Vagina (tissue), 2 donors: ENCODE results near the gene NIT1.

ENCODE experiments used
- POLR2A ChIP-seq, 2 donors: fragments of 450-650 bp; IDR thresholded peaks; one replicate each; pipeline ENCODE4 v1.6.1; 2017; ENCODE audit warnings: antibody characterized with exemption in 2 of 2, mild to moderate bottlenecking in 2 of 2, moderate library complexity in 2 of 2
- POLR2AphosphoS5 ChIP-seq, 2 donors: sonication (generic); formaldehyde crosslinking; IDR thresholded peaks; one replicate each; pipeline ENCODE4 v1.9.0; 2017; ENCODE audit warnings: antibody characterized with exemption in 2 of 2, mild to moderate bottlenecking in 2 of 2, low read depth in 1 of 2; ENCODE audit not compliant: insufficient read depth in 1 of 2
- TF ChIP-seq, protein P1 (sequence below), 3 experiments: fragments of 450-650 bp in 2 of 3; fragments of 200-600 bp in 1 of 3; sonication (generic) in 1 of 3; IDR thresholded peaks; one replicate each; pipeline ENCODE4 v1.5.1; 2017 to 2019; ENCODE audit warnings: antibody characterized with exemption in 3 of 3, mild to moderate bottlenecking in 2 of 3, moderate library complexity in 2 of 3

DNA sequence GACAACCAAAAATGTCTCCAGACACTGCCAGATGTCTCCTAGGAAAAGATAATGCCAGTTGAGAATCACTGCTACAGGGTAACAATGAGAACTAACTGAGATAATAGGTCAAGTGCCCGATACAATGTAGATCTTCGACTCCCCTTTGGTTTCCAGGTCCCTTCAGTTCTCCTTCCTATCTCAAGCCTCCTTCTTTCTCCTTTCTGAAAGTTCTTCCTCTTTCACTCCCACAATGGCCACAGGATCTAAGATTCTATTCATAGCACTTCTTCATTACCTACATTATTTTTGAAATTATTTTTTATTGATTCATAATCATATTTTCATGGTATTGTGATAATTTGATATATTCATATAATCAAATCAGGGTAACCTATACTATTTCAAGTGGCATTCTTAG, 6.4 kb upstream of the NIT1 start:
- TF ChIP-seq, protein P1, sequence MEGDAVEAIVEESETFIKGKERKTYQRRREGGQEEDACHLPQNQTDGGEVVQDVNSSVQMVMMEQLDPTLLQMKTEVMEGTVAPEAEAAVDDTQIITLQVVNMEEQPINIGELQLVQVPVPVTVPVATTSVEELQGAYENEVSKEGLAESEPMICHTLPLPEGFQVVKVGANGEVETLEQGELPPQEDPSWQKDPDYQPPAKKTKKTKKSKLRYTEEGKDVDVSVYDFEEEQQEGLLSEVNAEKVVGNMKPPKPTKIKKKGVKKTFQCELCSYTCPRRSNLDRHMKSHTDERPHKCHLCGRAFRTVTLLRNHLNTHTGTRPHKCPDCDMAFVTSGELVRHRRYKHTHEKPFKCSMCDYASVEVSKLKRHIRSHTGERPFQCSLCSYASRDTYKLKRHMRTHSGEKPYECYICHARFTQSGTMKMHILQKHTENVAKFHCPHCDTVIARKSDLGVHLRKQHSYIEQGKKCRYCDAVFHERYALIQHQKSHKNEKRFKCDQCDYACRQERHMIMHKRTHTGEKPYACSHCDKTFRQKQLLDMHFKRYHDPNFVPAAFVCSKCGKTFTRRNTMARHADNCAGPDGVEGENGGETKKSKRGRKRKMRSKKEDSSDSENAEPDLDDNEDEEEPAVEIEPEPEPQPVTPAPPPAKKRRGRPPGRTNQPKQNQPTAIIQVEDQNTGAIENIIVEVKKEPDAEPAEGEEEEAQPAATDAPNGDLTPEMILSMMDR (IDR thresholded peaks at IDR 0.05): no peak
- TF ChIP-seq POLR2AphosphoS5 (IDR thresholded peaks at IDR 0.05; ENCODE audit: insufficient read depth in 1 of 2, low read depth in 1 of 2) (no peak), POLR2A (IDR thresholded peaks at IDR 0.05) (no peak)
